Testis (tissue), 2 donors: ENCODE measurements around the gene STARD3.

Experiments used
- CTCF ChIP-seq, 3 experiments: fragments of 450-650 bp in 2 of 3; fragments of 200-600 bp in 1 of 3; sonication (generic) in 1 of 3; IDR thresholded peaks; one replicate each; pipeline ENCODE4 v1.5.1; 2016 to 2019; ENCODE audit warnings: antibody characterized with exemption in 3 of 3, mild to moderate bottlenecking in 2 of 3, moderate library complexity in 1 of 3
- POLR2A ChIP-seq: fragments of 450-650 bp; IDR thresholded peaks from one replicate; pipeline ENCODE4 v1.6.1; 2017; ENCODE audit warnings: antibody characterized with exemption, mild to moderate bottlenecking, moderate library complexity

- TF ChIP-seq POLR2A (no peak), CTCF (IDR thresholded peaks at IDR 0.05) (no peak)
Measured at GRCh38 chr17:39704821-39705551, 68.0 kb downstream of the STARD3 start.
